Smooth muscle cell (in vitro differentiated cells): ENCODE results near the gene PIWIL4. TPM values are rescaled to one million over a fixed set of nuclear protein-coding genes. Genes with fewer than 3 reads are reported as not detected.

Experiments
- DNase-seq: peaks from one replicate; lab custom pipeline; 2025; ENCODE audit not compliant: unreplicated experiment; lab: John Stamatoyannopoulos, UW
- H2AFZ ChIP-seq: fragments of 200-600 bp; sonication (generic); 2 replicates; pipeline ENCODE4 v1.6.0; 2016; ENCODE audit warnings: antibody characterized with exemption, low read depth, mild to moderate bottlenecking
- H3F3A ChIP-seq: fragments of 200-600 bp; sonication (generic); 2 replicates; pipeline ENCODE4 v1.6.0; 2017; ENCODE audit warnings: antibody characterized with exemption, low read depth
- H3K27ac ChIP-seq: fragments of 200-600 bp; sonication (generic); 2 replicates; pipeline ENCODE4 v1.5.1; 2016; ENCODE audit warnings: low read depth, mild to moderate bottlenecking
- H3K27me3 ChIP-seq: fragments of 200-600 bp; sonication (generic); 2 replicates; pipeline ENCODE4 v1.6.1; 2016; ENCODE audit warnings: low read depth, mild to moderate bottlenecking
- H3K36me3 ChIP-seq: fragments of 200-600 bp; sonication (generic); 2 replicates; pipeline ENCODE4 v1.5.1; 2016; ENCODE audit warnings: low read depth
- H3K4me1 ChIP-seq: fragments of 200-600 bp; sonication (generic); 2 replicates; pipeline ENCODE4 v1.5.1; 2016; ENCODE audit warnings: low read depth
- H3K4me2 ChIP-seq: fragments of 200-600 bp; sonication (generic); 2 replicates; pipeline ENCODE4 v1.6.0; 2016; ENCODE audit warnings: mild to moderate bottlenecking
- H3K4me3 ChIP-seq: fragments of 200-600 bp; sonication (generic); 2 replicates; pipeline ENCODE4 v1.5.1; 2016; ENCODE audit warnings: mild to moderate bottlenecking
- H3K79me2 ChIP-seq: fragments of 200-600 bp; sonication (generic); 2 replicates; pipeline ENCODE4 v1.6.0; 2016; ENCODE audit warnings: low read depth, mild to moderate bottlenecking
- H3K9ac ChIP-seq: fragments of 200-600 bp; sonication (generic); 2 replicates; pipeline ENCODE4 v1.6.0; 2016; ENCODE audit warnings: low read depth
- H3K9me3 ChIP-seq: fragments of 200-600 bp; sonication (generic); replicated peaks from 2 replicates; pipeline ENCODE4 v1.5.1; 2016; ENCODE audit warnings: low read depth
- H4K20me1 ChIP-seq: fragments of 200-600 bp; sonication (generic); 2 replicates; pipeline ENCODE4 v1.6.0; 2016; ENCODE audit warnings: low read depth
- CTCF ChIP-seq: fragments of 200-600 bp; sonication (generic); IDR thresholded peaks from 2 replicates; pipeline ENCODE4 v1.5.1; 2017; ENCODE audit warnings: borderline replicate concordance, mild to moderate bottlenecking, antibody characterized with exemption; ENCODE audit not compliant: insufficient read depth, poor library complexity, severe bottlenecking
- WGBS: methylation state at CpG from one replicate; pipeline ENCODE4 v1.1.7; 2016; ENCODE audit warnings: low lambda C conversion rate; 5-methylcytosine and 5-hydroxymethylcytosine counted together
- polyA plus RNA-seq: library from polyadenylated mRNA; unstranded; fragments of >200 nt; fragmentation: Nextera tagmentation; extraction: Ambion mirVana; gene quantifications from 2 replicates; pipeline ENCODE4 v1.2.1, GENCODE V29; 2016
- total RNA-seq: library from RNA; depleted of rRNA; stranded (reverse); fragments of >200 nt; gene quantifications from 2 replicates; pipeline ENCODE4 v1.2.3, GENCODE V29; 2014

Gene PIWIL4
- total and polyA plus RNA-seq, 2 experiments from 2014 or later: 0.88 to 3.1 TPM

- Histone ChIP-seq H3K4me2 (no peak overlapping the region), H3K9me3 (no peaks in the 10 kb centered on the region), H3F3A (no peaks in the 10 kb centered on the region), H4K20me1 (no peaks in the 10 kb centered on the region), H3K27ac (no peak overlapping the region), H3K36me3 (no peaks in the 10 kb centered on the region), H3K79me2 (peaks cover under 1% of the 10 kb centered on the region), H3K4me3 (no peak overlapping the region), H3K27me3 (no peaks in the 10 kb centered on the region), H3K9ac (no peak overlapping the region), H2AFZ (no peak overlapping the region), H3K4me1 (peaks cover 4% of the 10 kb centered on the region)
- DNase-seq: no peak
- no peak for TF ChIP-seq CTCF
- whole genome bisulfite sequencing: 87% methylated on average over 1 of the region's 1 CpG
These were observed 27.7 kb upstream of the PIWIL4 start for GRCh38 chr11:94539420-94539819.

GRCh38 chr11:94543695-94544645 is 23.2 kb upstream of the PIWIL4 start, which contains the start of gene FUT4:
Gene FUT4 (plus strand): TSS chr11:94543921. CDS start chr11:94544134, 213 bp downstream.
- Histone ChIP-seq H4K20me1 (peaks cover 39% of the 10 kb centered on the region), H3K9ac (peak within 1 kb of the TSS; percentile 94), H2AFZ (peak within 1 kb of the TSS; percentile 99), H3K27ac (peak within 1 kb of the TSS; percentile 92), H3K27me3 (no peaks in the 10 kb centered on the region), H3K36me3 (no peaks in the 10 kb centered on the region), H3K4me2 (peak within 1 kb of the TSS; percentile 97), H3K4me3 (peak within 1 kb of the TSS; percentile 90), H3K4me1 (peaks cover 24% of the 10 kb centered on the region), H3K79me2 (peaks cover 42% of the 10 kb centered on the region), H3F3A (no peaks in the 10 kb centered on the region), H3K9me3 (no peaks in the 10 kb centered on the region)
- no peak for TF ChIP-seq CTCF
- WGBS: 1% methylated on average over 71 of the region's 109 CpGs
- peak; percentile 82 for DNase-seq

DNA sequence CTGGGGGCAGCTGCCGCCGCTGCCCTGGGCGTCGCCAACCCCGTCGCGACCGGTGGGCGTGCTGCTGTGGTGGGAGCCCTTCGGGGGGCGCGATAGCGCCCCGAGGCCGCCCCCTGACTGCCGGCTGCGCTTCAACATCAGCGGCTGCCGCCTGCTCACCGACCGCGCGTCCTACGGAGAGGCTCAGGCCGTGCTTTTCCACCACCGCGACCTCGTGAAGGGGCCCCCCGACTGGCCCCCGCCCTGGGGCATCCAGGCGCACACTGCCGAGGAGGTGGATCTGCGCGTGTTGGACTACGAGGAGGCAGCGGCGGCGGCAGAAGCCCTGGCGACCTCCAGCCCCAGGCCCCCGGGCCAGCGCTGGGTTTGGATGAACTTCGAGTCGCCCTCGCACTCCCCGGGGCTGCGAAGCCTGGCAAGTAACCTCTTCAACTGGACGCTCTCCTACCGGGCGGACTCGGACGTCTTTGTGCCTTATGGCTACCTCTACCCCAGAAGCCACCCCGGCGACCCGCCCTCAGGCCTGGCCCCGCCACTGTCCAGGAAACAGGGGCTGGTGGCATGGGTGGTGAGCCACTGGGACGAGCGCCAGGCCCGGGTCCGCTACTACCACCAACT is 22.4 kb upstream of the PIWIL4 start:
- H3K36me3 ChIP-seq: no peaks in the 10 kb centered on the region
- no peak for TF ChIP-seq CTCF
- H3K4me2 ChIP-seq: peak overlapping the region; percentile 97
- peaks cover 25% of the 10 kb centered on the region for H3K4me1 ChIP-seq
- peaks cover 46% of the 10 kb centered on the region for H4K20me1 ChIP-seq
- no peaks in the 10 kb centered on the region for H3K9me3 ChIP-seq
- peak overlapping the region; percentile 94 for H3K9ac ChIP-seq
- WGBS: 2% methylated on average over 53 of the region's 59 CpGs
- H3K79me2 ChIP-seq: peaks cover 45% of the 10 kb centered on the region
- no peaks in the 10 kb centered on the region for H3F3A ChIP-seq
- no peaks in the 10 kb centered on the region for H3K27me3 ChIP-seq
- H3K4me3 ChIP-seq: peak overlapping the region; percentile 90
- H3K27ac ChIP-seq: no peak overlapping the region
- peak overlapping the region; percentile 99 for H2AFZ ChIP-seq
- DNase-seq: peak; percentile 46
